NCI-H524 treated with DMSO at 0.1 percent for 48 hours (cell line): Measurements from ENCODE around the gene NUBP1.

Source experiments
- DNase-seq: peaks from one replicate; lab custom pipeline; 2025; lab: John Stamatoyannopoulos, UW

NUBP1 gene

GRCh38 chr16:10806698-10807097, 63.1 kb downstream of the NUBP1 start:
- no peak for DNase-seq

GRCh38 chr16:10808218-10808617, 64.6 kb downstream of the NUBP1 start:
- DNase-seq: no peak

- DNase-seq: no peak
Observed at GRCh38 chr16:10808850-10809249, 65.2 kb downstream of the NUBP1 start.

- no peak for DNase-seq
Observed at GRCh38 chr16:10809706-10810105, 66.1 kb downstream of the NUBP1 start.

GRCh38 chr16:10812312-10813098, 68.9 kb downstream of the NUBP1 start:
- DNase-seq: no peak

GRCh38 chr16:10813099-10813455, 69.4 kb downstream of the NUBP1 start:
- no peak for DNase-seq

GRCh38 chr16:10817514-10817913, 73.9 kb downstream of the NUBP1 start:
- no peak for DNase-seq

- no peak for DNase-seq
Observed at GRCh38 chr16:10817963-10818941, 74.6 kb downstream of the NUBP1 start, which contains the start of gene TVP23A. Gene TVP23A (minus strand): TSS chr16:10818794. CDS start chr16:10818493, 301 bp downstream.
